K562 (cell line): ENCODE measurements around the gene SAP30BP. TPM values are rescaled to one million over a fixed set of nuclear protein-coding genes. Genes with fewer than 3 reads are reported as not detected.

Experiments
- AFF4 ChIP-seq: sonication (generic); formaldehyde crosslinking; IDR thresholded peaks from 2 replicates; pipeline ENCODE4 v1.8.0; 2023; ENCODE audit warnings: mild to moderate bottlenecking, missing genetic modification reagents
- CREM ChIP-seq: IDR thresholded peaks from 2 replicates; pipeline ENCODE4 v1.6.1; 2014; ENCODE audit warnings: antibody characterized with exemption, low read depth
- CTCF ChIP-seq, 3 experiments: IDR thresholded peaks in 2 of 3; conservative IDR thresholded peaks in 1 of 3; 2 replicates each; pipeline ENCODE4 v1.5.1; 2011 to 2012; ENCODE audit warnings: low read length in 3 of 3, mild to moderate bottlenecking in 3 of 3, control low read depth in 2 of 3, improper control_type of control experiment in 1 of 3, inconsistent platforms in 1 of 3, low read depth in 1 of 3, mixed read lengths in 1 of 3, moderate library complexity in 1 of 3; ENCODE audit not compliant: insufficient read depth in 2 of 3
- ILK ChIP-seq: fragments of 450-650 bp; IDR thresholded peaks from 2 replicates; pipeline ENCODE4 v1.6.1; 2016; ENCODE audit warnings: missing genetic modification characterization, low read depth, mild to moderate bottlenecking, missing compliant biosample characterization, moderate library complexity, borderline replicate concordance
- KLF16 ChIP-seq: IDR thresholded peaks from 2 replicates; pipeline ENCODE4 v1.6.1; 2016; ENCODE audit warnings: antibody characterized with exemption
- OTX1 ChIP-seq: fragments of 450-650 bp; formaldehyde crosslinking; IDR thresholded peaks from 2 replicates; pipeline ENCODE4 v1.4.0; 2022; ENCODE audit warnings: mild to moderate bottlenecking
- PRDM10 ChIP-seq: fragments of 450-650 bp; IDR thresholded peaks from 2 replicates; pipeline ENCODE4 v1.6.1; 2018; ENCODE audit not compliant: partially characterized antibody
- RBBP5 ChIP-seq: fragments of 200-600 bp; sonication (generic); IDR thresholded peaks from 2 replicates; pipeline ENCODE4 v1.6.1; 2012; ENCODE audit warnings: borderline replicate concordance, mild to moderate bottlenecking, low read length, control low read depth, inconsistent platforms; ENCODE audit not compliant: insufficient read depth, poor library complexity, severe bottlenecking
- RFX7 ChIP-seq: fragments of 250-450 bp; sonication (Bioruptor Pico); IDR thresholded peaks from 2 replicates; pipeline ENCODE4 v1.5.1; 2021; ENCODE audit warnings: mild to moderate bottlenecking
- SNIP1 ChIP-seq: fragments of 450-650 bp; IDR thresholded peaks from 2 replicates; pipeline ENCODE4 v1.7.1; 2017; ENCODE audit warnings: low read depth, mild to moderate bottlenecking
- THAP7 ChIP-seq: fragments of 250-450 bp; sonication (Bioruptor Pico); IDR thresholded peaks from 2 replicates; pipeline ENCODE4 v1.5.0; 2021
- ZNF121 ChIP-seq: sonication (generic); formaldehyde crosslinking; conservative IDR thresholded peaks from 2 replicates; pipeline ENCODE4 v1.8.0; 2022; ENCODE audit warnings: missing genetic modification reagents
- ZNF639 ChIP-seq, 2 experiments: fragments of 200-800 bp in 1 of 2; sonication (Bioruptor generic) in 1 of 2; sonication (generic) in 1 of 2; formaldehyde crosslinking in 1 of 2; IDR thresholded peaks in 1 of 2; conservative IDR thresholded peaks in 1 of 2; 2 replicates each; pipeline versions ENCODE4 v1.5.0 to v1.6.1; 2016 to 2020; ENCODE audit warnings: missing compliant biosample characterization in 1 of 2, missing genetic modification characterization in 1 of 2, missing genetic modification reagents in 1 of 2
- polyA plus RNA-seq, 8 experiments: library from polyadenylated mRNA; depleted of rRNA in 4 of 8; stranded (reverse) in 5 of 8; unstranded in 3 of 8; fragments of >200 nt; fragmentation: Nextera tagmentation in 2 of 8; fragmentation: Illumina TruSeq in 1 of 8; extraction: Ambion mirVana in 2 of 8; extraction: Trizol in 1 of 8; gene quantifications; 2 replicates each; pipeline versions ENCODE4 v1.2.1 to v1.2.3, GENCODE V29; 2011 to 2014; ENCODE audit warnings: inconsistent platforms in 1 of 8, missing spikeins in 1 of 8
- total RNA-seq, 7 experiments: library from RNA; depleted of rRNA in 6 of 7; stranded (reverse); fragments of >200 nt in 6 of 7; fragmentation: Illumina TruSeq in 2 of 7; extraction: Trizol in 2 of 7; gene quantifications; 2 replicates each; pipeline versions ENCODE4 v1.2.1 to v1.2.3, GENCODE V29; 2011 to 2021; ENCODE audit warnings: low replicate concordance in 1 of 7

The SAP30BP gene
- total and polyA plus RNA-seq, 9 of the 15 experiments (the other 6 are each of a cell fraction or from before 2014, with no cell fraction given) = 45.3 to 154 (median 71.7) TPM

GRCh38 chr17:75753514-75754377 is 86.6 kb downstream of the SAP30BP start (continued):
- TF ChIP-seq AFF4 = peak; percentile 75; the same call in 1 of the 2 replicates
- no peak for TF ChIP-seq ZNF121
- peak; percentile 72 to 90 (median 82) for TF ChIP-seq CTCF (IDR thresholded peaks at IDR 0.05 in 2 of 3, conservative IDR thresholded peaks at IDR 0.05 in 1 of 3; ENCODE audit: insufficient read depth in 2 of 3, low read depth in 1 of 3, low read length in 3 of 3)
- no peak for TF ChIP-seq PRDM10
- TF ChIP-seq SNIP1 = no peak
- TF ChIP-seq CREM = peak; percentile 74
- peak; percentile 25 for TF ChIP-seq RBBP5
- no peak for TF ChIP-seq ILK (tag)
- TF ChIP-seq OTX1 = no peak
- no peak for TF ChIP-seq KLF16
- peak in 1 of 2 experiments; percentile 52; a peak in 1 of 4 replicates for TF ChIP-seq ZNF639 (CRISPR knock-in tag; conservative IDR thresholded peaks at IDR 0.05 in 1 of 2, IDR thresholded peaks at IDR 0.05 in 1 of 2)
- TF ChIP-seq THAP7 (CRISPR knock-in tag) = no peak
- no peak for TF ChIP-seq RFX7 (CRISPR knock-in tag)
